HepG2 (cell line): Measurements from ENCODE around the gene PRKAR1B. TPM values are rescaled to one million over a fixed set of nuclear protein-coding genes. Genes with fewer than 3 reads are reported as not detected.

Experiments
- ATAC-seq: fragments of 200-7000 bp; cut with Tn5 transposase; 3 replicates; pipeline ENCODE4 v1.9.1; 2020; ENCODE audit warnings: mild to moderate bottlenecking, moderate library complexity
- BruUV-seq: library from RNA; stranded (reverse); fragments of 400-500 nt; replicated peaks from 2 replicates; lab custom pipeline; 2021; lab: Mats Ljungman, UMichigan
- CTCF ChIA-PET: fragments of 300-600 bp; formaldehyde crosslinking; extraction: SDS; loops from one replicate; lab custom pipeline; 2021; ENCODE audit warnings: low total read pairs, inconsistent platforms, low intra/inter-chr PET ratio; lab: Yijun Ruan, JAX
- POLR2A ChIA-PET: fragments of 350-600 bp; sonication (Branson Sonifier 250); formaldehyde crosslinking; loops from one replicate; lab custom pipeline; 2020; ENCODE audit warnings: antibody characterized with exemption, inconsistent platforms; lab: Yijun Ruan, JAX
- DNase-seq: peaks from one replicate; pipeline ENCODE4 v3.0.0-alpha.2; 2015; ENCODE audit warnings: low spot score
- FAIRE-seq: peaks from 3 replicates; lab custom pipeline; 2011; peaks lifted over from hg19 to GRCh38; lab: Jason Lieb, UNC
- H2AFZ ChIP-seq: one replicate; pipeline ENCODE4 v1.6.1; 2011; ENCODE audit warnings: low read length, inconsistent platforms
- H3K27ac ChIP-seq: fragments of 300-600 bp; 3 replicates; pipeline ENCODE4 v1.8.0; 2011; ENCODE audit warnings: mixed run types, mild to moderate bottlenecking, mixed read lengths, low read length, inconsistent platforms; ENCODE audit not compliant: insufficient read depth; ENCODE audit errors: extremely low read length
- H3K27me3 ChIP-seq, 2 experiments: fragments of 200-600 bp in 1 of 2; 2 replicates in 1 of 2; 3 replicates in 1 of 2; pipeline versions ENCODE4 v1.6.0 to v1.8.0; 2011; ENCODE audit warnings: low read length in 2 of 2, mild to moderate bottlenecking in 2 of 2, moderate library complexity in 2 of 2, inconsistent platforms in 1 of 2; ENCODE audit not compliant: insufficient read depth in 2 of 2, control insufficient read depth in 1 of 2
- H3K36me3 ChIP-seq, 2 experiments: fragments of 200-600 bp in 1 of 2; replicated peaks in 1 of 2; 2 replicates in 1 of 2; 3 replicates in 1 of 2; pipeline versions ENCODE4 v1.5.1 to v1.8.0; 2011; ENCODE audit warnings: low read length in 2 of 2, inconsistent platforms in 1 of 2; ENCODE audit not compliant: insufficient read depth in 2 of 2, control insufficient read depth in 1 of 2
- H3K4me1 ChIP-seq: 2 replicates; pipeline ENCODE4 v1.5.1; 2012; ENCODE audit warnings: low read length, inconsistent platforms; ENCODE audit not compliant: insufficient read depth
- H3K4me2 ChIP-seq: 2 replicates; pipeline ENCODE4 v1.6.0; 2011; ENCODE audit warnings: low read depth, low read length, inconsistent platforms
- H3K4me3 ChIP-seq, 3 experiments: fragments of 200-600 bp in 1 of 3; sonication (generic), shearing (Covaris generic) in 1 of 3; replicated peaks in 1 of 3; 2 replicates each; pipeline ENCODE4 v1.5.1; 2011 to 2016; ENCODE audit warnings: low read length in 3 of 3, inconsistent platforms in 2 of 3, low read depth in 2 of 3, mild to moderate bottlenecking in 2 of 3, control low read depth in 1 of 3, mixed read lengths in 1 of 3; ENCODE audit not compliant: insufficient read depth in 1 of 3
- H3K79me2 ChIP-seq: one replicate; pipeline ENCODE4 v1.6.1; 2011; ENCODE audit warnings: low read length, inconsistent platforms; ENCODE audit not compliant: insufficient read depth
- H3K9ac ChIP-seq: 2 replicates; pipeline ENCODE4 v1.6.0; 2011; ENCODE audit warnings: mild to moderate bottlenecking, low read depth, low read length, inconsistent platforms; ENCODE audit not compliant: insufficient read depth
- H3K9me3 ChIP-seq: 2 replicates; pipeline ENCODE4 v1.5.1; 2012; ENCODE audit warnings: mild to moderate bottlenecking, low read length
- H4K20me1 ChIP-seq: 2 replicates; pipeline ENCODE4 v1.6.0; 2011; ENCODE audit warnings: inconsistent platforms, mild to moderate bottlenecking, low read length, moderate library complexity; ENCODE audit not compliant: insufficient read depth
- CREM ChIP-seq, 2 experiments: sonication (generic) in 1 of 2; formaldehyde crosslinking in 1 of 2; IDR thresholded peaks; 2 replicates each; pipeline versions ENCODE4 v1.4.0 to v1.6.1; 2016 to 2020; ENCODE audit warnings: antibody characterized with exemption in 1 of 2, mild to moderate bottlenecking in 1 of 2, missing genetic modification reagents in 1 of 2
- EHMT2 ChIP-seq: fragments of 200-600 bp; sonication (generic); IDR thresholded peaks from 2 replicates; pipeline ENCODE4 v1.7.0; 2017; ENCODE audit warnings: antibody characterized with exemption, low read depth, low read length, borderline replicate concordance
- KMT2B ChIP-seq: IDR thresholded peaks from 2 replicates; pipeline ENCODE4 v1.6.1; 2016; ENCODE audit warnings: missing genetic modification reagents, missing compliant biosample characterization
- PCBP2 ChIP-seq: fragments of 200-400 bp; formaldehyde crosslinking; optimal IDR thresholded peaks from 2 replicates; pipeline ENCODE3; 2018; ENCODE audit warnings: low read length, low read depth; ENCODE audit not compliant: poor library complexity, severe bottlenecking
- PITX1 ChIP-seq: sonication (generic); formaldehyde crosslinking; IDR thresholded peaks from 2 replicates; pipeline ENCODE4 v1.5.1; 2020; ENCODE audit warnings: mild to moderate bottlenecking, missing genetic modification reagents
- PRMT3 ChIP-seq: sonication (generic); formaldehyde crosslinking; IDR thresholded peaks from 2 replicates; pipeline ENCODE4 v1.8.1; 2022; ENCODE audit warnings: low read depth, mild to moderate bottlenecking, moderate library complexity, missing genetic modification reagents, borderline replicate concordance
- RBM39 ChIP-seq: fragments of 200-400 bp; formaldehyde crosslinking; IDR thresholded peaks from one replicate; pipeline ENCODE4 v1.6.1; 2018; ENCODE audit warnings: antibody characterized with exemption, mild to moderate bottlenecking, low read depth, low read length; ENCODE audit not compliant: poor library complexity, severe bottlenecking
- SALL1 ChIP-seq: sonication (generic); formaldehyde crosslinking; IDR thresholded peaks from 2 replicates; pipeline ENCODE4 v1.8.0; 2022; ENCODE audit warnings: mild to moderate bottlenecking, missing genetic modification reagents
- STAT5B ChIP-seq: sonication (generic); formaldehyde crosslinking; IDR thresholded peaks from 2 replicates; pipeline ENCODE4 v1.4.0; 2020; ENCODE audit warnings: missing genetic modification reagents
- ZBTB26 ChIP-seq: IDR thresholded peaks from 2 replicates; pipeline ENCODE4 v1.6.1; 2016; ENCODE audit warnings: missing compliant biosample characterization, missing genetic modification reagents, borderline replicate concordance
- ZBTB43 ChIP-seq: sonication (generic); formaldehyde crosslinking; conservative IDR thresholded peaks from 2 replicates; pipeline ENCODE4 v1.4.0; 2020; ENCODE audit warnings: missing genetic modification reagents
- ZBTB49 ChIP-seq: sonication (generic); formaldehyde crosslinking; IDR thresholded peaks from 2 replicates; pipeline ENCODE4 v1.4.0; 2020; ENCODE audit warnings: missing genetic modification reagents, borderline replicate concordance
- ZNF317 ChIP-seq: sonication (generic); formaldehyde crosslinking; IDR thresholded peaks from 2 replicates; pipeline ENCODE4 v1.5.0; 2020; ENCODE audit warnings: mild to moderate bottlenecking, missing genetic modification reagents
- ZNF354B ChIP-seq: sonication (generic); formaldehyde crosslinking; IDR thresholded peaks from 2 replicates; pipeline ENCODE4 v1.8.0; 2022; ENCODE audit warnings: mild to moderate bottlenecking, missing genetic modification reagents
- ZNF615 ChIP-seq: sonication (generic); formaldehyde crosslinking; IDR thresholded peaks from 2 replicates; pipeline ENCODE4 v1.5.0; 2020; ENCODE audit warnings: mild to moderate bottlenecking, missing genetic modification reagents, borderline replicate concordance
- WGBS: methylation state at CpG from one replicate; pipeline ENCODE4 v1.1.6; 2017; ENCODE audit warnings: low lambda C conversion rate; 5-methylcytosine and 5-hydroxymethylcytosine counted together
- in situ Hi-C: cut with HindIII; loops from 2 replicates; pipeline ENCODE4 v1.10.0; 2017; ENCODE audit warnings: low pct_unique_long_range_greater_than_20kb; ENCODE audit not compliant: extremely low pct_ligation_motif_present
- intact Hi-C: fragments of 100-400 bp; cut with micrococcal nuclease; formaldehyde crosslinking; loops from one replicate; pipeline ENCODE4 v1.10.0; 2022; ENCODE audit not compliant: unreplicated experiment
- polyA plus RNA-seq, 8 experiments: library from polyadenylated mRNA; depleted of rRNA in 3 of 8; stranded (reverse) in 7 of 8; unstranded in 1 of 8; fragments of >200 nt; fragmentation: Illumina TruSeq in 4 of 8; extraction: Trizol in 4 of 8; gene quantifications; 2 replicates each; pipeline versions ENCODE4 v1.2.1 to v1.2.3, GENCODE V29; 2011 to 2016; ENCODE audit warnings: low read depth in 4 of 8, missing spikeins in 1 of 8, mixed read lengths in 1 of 8; ENCODE audit not compliant: insufficient read depth in 1 of 8
- total RNA-seq, 5 experiments: library from RNA; depleted of rRNA; stranded (reverse); fragments of >200 nt; fragmentation: Illumina TruSeq; extraction: Trizol; gene quantifications; 2 replicates each; pipeline ENCODE4 v1.2.3, GENCODE V29; 2016; ENCODE audit warnings: low read depth in 1 of 5
- TF ChIP-seq, protein P1 (sequence below): sonication (generic); formaldehyde crosslinking; IDR thresholded peaks from 2 replicates; pipeline ENCODE4 v1.5.0; 2020; ENCODE audit warnings: missing genetic modification reagents

PRKAR1B gene
- total and polyA plus RNA-seq, 2 of the 13 experiments (the other 11 are each of a cell fraction or from before 2014, with no cell fraction given): 7.9 to 28.2 TPM

- H3K27me3 ChIP-seq: no peaks in the 10 kb centered on the region
- BruUV-seq: no TSS peak
- H3K4me3 ChIP-seq: no peak overlapping the region
- no peaks in the 10 kb centered on the region for H4K20me1 ChIP-seq
- H3K9ac ChIP-seq: no peak overlapping the region
- TF ChIP-seq STAT5B (no peak), PCBP2 (no peak), PRMT3 (CRISPR knock-in tag) (no peak), SALL1 (no peak), EHMT2 (no peak), ZNF354B (CRISPR knock-in tag) (no peak), CREM (IDR thresholded peaks at IDR 0.05) (no peak), CREM (CRISPR knock-in tag; IDR thresholded peaks at IDR 0.05) (no peak), RBM39 (no peak), KMT2B (CRISPR knock-in tag) (no peak), ZBTB43 (no peak), ZBTB49 (no peak), ZNF615 (no peak), PITX1 (CRISPR knock-in tag) (no peak), ZNF317 (no peak), ZBTB26 (CRISPR knock-in tag) (no peak)
- TF ChIP-seq, protein P1, sequence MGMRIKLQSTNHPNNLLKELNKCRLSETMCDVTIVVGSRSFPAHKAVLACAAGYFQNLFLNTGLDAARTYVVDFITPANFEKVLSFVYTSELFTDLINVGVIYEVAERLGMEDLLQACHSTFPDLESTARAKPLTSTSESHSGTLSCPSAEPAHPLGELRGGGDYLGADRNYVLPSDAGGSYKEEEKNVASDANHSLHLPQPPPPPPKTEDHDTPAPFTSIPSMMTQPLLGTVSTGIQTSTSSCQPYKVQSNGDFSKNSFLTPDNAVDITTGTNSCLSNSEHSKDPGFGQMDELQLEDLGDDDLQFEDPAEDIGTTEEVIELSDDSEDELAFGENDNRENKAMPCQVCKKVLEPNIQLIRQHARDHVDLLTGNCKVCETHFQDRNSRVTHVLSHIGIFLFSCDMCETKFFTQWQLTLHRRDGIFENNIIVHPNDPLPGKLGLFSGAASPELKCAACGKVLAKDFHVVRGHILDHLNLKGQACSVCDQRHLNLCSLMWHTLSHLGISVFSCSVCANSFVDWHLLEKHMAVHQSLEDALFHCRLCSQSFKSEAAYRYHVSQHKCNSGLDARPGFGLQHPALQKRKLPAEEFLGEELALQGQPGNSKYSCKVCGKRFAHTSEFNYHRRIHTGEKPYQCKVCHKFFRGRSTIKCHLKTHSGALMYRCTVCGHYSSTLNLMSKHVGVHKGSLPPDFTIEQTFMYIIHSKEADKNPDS (CRISPR knock-in tag): no peak
- no peaks in the 10 kb centered on the region for H3K4me1 ChIP-seq
- in situ Hi-C loops: no loop called here
- H3K27ac ChIP-seq: no peak overlapping the region
- no peak overlapping the region for H3K4me2 ChIP-seq
- H3K9me3 ChIP-seq: peaks cover 2% of the 10 kb centered on the region; the same call in 1 of the 2 replicates
- intact Hi-C loops: no loop called here
- H2AFZ ChIP-seq: no peak overlapping the region
- ChIA-PET CTCF (no interaction called here), POLR2A (no interaction called here)
- no peak for DNase-seq
- H3K36me3 ChIP-seq: peaks cover 0 to 3% of the 10 kb centered on the region in 2 experiments; a peak in 3 of 5 replicates
- ATAC-seq: no peak
- FAIRE-seq: no peak
- peaks cover 5% of the 10 kb centered on the region for H3K79me2 ChIP-seq
- 98% methylated on average over 11 of the region's 11 CpGs for WGBS
These were observed 10.4 kb downstream of the PRKAR1B start for GRCh38 chr7:716636-717035.
